NB4 (cell line): ENCODE results near the gene MYO1A.

Experiments
- CTCF ChIP-seq: IDR thresholded peaks from one replicate; pipeline ENCODE4 v1.5.1; 2012; ENCODE audit warnings: low read depth, low read length
- MAX ChIP-seq: IDR thresholded peaks from 2 replicates; pipeline ENCODE4 v1.6.1; 2011; ENCODE audit warnings: low read depth, low read length
- MYC ChIP-seq: IDR thresholded peaks from 2 replicates; pipeline ENCODE4 v1.6.1; 2011; ENCODE audit warnings: low read depth, low read length
- POLR2A ChIP-seq: IDR thresholded peaks from 2 replicates; pipeline ENCODE4 v1.6.1; 2011; ENCODE audit warnings: mild to moderate bottlenecking; ENCODE audit not compliant: insufficient read length; ENCODE audit errors: extremely low read depth

GRCh38 chr12:57048423-57049118 is 1.4 kb downstream of the MYO1A start:
- no peak for TF ChIP-seq CTCF
- no peak for TF ChIP-seq POLR2A
- TF ChIP-seq MAX, result no peak
- no peak for TF ChIP-seq MYC
